Stimulated activated CD4-positive, alpha-beta T cell treated with anti-CD3 and anti-CD28 coated beads, Interleukin-4, amount 100 ng/mL, for 1 hour (primary cell): Measurements from ENCODE around the gene CIT.

ENCODE experiments used
- DNase-seq: peaks from one replicate; pipeline ENCODE4 v3.0.0-alpha.2; 2020

Gene CIT

DNA sequence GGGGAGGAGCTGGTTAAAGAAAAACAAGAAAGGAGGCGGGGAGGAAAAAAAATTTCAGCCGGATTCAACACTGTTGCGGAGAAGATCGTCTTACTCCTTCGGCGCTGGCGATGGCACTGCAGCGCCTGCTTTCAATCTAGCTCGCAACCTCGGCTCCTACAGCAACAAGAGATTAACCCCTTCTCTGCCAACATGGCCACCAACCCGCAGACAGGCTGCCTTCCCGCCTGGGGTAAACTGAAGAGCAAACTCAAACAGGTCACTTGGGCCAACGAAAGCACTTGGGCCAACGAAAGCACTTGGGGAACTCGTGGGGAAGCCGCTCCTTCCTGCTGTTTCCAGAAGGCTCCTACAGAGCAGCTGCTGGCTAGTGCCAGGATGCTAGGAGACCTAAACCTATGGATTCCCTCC is 73.7 kb downstream of the CIT start:
- no peak for DNase-seq

DNA sequence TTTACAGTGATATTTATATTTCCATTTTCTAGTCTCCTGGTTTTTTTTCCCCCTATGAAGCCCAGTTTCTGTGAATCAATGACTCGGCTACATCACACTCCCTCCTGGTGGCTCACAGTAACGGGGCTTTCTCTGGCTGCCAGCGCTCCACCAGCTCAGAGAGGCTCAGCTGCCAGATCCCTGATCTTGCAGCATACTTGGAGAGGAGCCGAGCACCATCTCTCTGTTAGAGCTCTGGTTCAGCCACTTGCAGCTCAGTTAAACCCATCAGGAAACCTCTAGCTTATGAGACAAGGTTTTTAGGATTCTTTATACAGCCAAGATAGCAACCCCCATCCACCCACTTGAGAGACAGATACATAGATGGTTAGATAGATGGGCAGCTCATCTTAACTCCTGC is 74.6 kb downstream of the CIT start:
- no peak for DNase-seq

DNA sequence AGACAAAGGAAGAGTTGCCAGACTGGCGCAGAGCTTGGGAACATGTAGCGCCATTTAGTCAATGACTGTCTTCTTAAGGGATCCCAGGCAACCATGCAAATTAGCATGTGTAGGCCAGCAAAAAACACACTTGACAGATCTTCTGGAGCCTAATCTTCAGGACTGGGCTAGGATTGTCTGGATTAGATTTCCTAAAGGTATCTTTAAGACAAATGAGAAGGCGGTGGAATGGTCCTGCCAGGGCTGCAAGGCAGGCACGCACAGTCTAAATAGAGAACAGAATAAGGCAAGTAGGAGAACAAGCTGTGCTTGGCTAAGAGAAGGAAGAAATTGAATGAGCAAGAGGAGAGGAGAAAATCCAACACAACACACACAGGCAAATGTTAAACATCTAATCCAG is 80.0 kb downstream of the CIT start:
- DNase-seq, result no peak

DNA sequence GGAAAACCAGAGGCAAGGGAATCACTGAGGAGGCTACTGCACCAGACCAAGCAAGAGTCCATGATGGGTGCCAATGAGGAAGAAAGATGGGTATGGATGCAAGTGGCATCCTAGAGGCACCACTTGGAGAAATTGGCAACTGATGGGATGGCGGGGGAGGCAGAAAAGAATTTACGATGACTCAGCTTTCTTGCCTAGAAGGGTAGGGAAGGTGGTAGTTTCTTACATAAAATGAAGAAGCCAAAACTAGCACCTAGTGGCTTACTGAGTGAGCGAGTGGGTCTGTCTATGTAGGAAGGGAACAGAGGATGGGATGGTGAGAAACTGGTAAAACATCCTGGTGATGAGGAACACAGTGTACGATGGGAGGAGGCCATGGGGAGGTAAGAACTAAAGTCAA is 80.8 kb downstream of the CIT start:
- no peak for DNase-seq

DNA sequence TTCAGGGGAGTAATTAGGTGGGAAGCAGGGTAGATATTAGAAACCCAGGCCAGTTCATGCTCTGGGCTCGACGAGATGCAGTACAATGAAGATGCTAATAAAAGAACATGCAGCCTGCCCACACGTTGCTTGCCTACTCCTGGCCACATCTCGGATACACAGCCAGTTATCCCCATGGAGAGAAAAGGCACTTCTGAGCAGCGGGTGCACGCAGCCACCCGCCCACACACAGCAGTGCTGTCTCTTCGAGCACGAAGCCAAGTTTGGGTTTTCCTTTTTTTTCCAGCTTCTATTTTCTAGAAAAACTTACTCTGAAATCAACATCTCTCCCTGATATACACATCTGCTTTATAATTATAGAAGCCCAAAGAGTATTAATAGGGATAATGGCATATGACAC is 85.7 kb downstream of the CIT start:
- no peak for DNase-seq

DNA sequence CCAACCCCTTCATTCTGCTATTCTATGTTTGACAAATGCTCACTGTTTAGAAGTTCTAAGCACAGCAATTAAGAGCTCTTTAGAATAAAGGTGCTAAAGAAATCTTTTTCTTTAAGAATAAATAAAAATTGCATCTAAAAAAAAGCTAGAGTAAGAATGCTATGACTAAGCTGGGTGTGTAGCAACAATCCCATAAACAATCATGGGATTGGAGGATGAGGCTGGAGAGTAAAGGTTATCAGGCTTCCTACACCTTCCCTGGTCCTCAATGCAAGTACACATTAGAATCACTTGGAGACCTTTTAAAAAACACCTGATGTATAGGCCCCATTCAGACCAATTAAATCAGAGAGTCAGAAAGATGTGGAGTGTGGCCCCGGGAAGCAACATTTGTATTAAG is 88.3 kb downstream of the CIT start:
- DNase-seq, result no peak

DNA sequence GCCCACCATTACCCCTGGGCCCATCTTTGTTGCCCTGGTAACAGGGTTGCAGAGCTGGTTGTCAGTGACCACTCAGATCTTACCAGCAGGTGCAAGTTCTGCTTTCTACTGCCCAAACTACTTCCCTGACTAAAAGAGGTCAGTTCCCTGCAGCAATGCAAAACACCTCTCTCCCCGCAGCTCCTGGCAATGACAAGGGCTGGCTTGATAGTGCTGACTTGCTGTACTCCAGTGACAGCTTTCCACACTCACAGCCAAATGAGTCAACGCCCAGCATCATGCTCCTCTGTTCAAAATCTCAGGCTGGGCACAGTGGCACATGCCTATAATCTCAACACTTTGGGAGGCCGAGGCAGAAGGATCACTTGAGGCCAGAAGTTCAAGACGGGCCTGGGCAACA is 90.6 kb downstream of the CIT start:
- DNase-seq, result no peak

DNA sequence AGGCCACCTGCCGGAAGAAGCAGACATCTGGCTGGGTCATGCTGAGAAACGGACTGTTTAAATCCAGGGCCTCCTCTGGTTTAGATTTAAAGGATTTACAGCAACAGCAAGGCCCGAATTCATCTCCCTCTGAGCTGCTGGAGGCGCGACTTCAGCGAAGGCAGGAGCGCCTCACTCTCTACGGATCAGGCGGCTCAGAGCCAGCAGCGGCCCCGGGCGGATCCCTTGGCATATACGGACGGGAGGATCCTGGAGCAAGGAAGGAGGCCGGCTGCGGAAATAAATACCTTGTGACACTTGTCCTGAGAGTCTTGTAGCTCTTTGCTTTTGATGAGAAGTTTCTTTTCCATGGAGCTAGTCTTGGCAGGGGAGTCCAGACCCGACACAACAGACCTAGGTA is 92.4 kb downstream of the CIT start:
- DNase-seq, result no peak

DNA sequence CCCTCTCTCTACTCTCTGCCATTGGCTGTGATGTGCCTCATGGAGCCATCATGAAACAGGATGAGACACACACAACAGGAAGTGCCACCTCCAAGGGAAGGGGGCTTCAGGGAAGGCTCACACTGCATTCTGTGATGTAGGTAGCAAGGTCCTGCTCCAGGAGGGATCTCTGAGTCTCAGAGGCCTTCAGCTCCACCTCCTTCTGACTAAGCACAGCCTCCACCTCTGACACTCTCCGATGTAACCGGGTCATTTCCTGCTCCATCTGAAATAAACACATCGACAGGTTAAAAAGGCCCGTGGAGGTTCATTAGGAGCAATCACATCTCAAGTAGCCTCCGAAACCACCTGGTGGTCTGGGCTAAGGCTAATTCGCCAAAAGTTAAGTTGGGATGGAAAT is 93.3 kb downstream of the CIT start:
- DNase-seq, result no peak

DNA sequence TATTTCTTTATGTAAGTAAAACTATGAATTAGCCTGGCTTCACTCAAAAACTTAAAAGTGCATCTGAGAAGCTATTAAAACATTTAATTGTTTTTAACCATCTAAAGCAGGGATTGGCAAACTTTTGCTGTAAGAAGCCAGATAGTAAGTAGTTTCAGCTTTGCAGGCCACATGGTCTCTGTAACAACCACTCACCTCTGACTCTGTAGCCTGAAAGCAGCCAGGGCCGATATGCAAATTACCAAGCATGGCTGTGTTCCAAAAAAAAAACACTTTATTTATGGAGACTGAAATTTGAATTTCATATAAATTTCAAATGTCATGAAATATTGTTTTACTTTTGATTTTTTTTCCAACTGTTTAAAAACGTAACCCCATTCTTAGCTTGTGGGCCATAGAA is 95.3 kb downstream of the CIT start:
- DNase-seq, result no peak

DNA sequence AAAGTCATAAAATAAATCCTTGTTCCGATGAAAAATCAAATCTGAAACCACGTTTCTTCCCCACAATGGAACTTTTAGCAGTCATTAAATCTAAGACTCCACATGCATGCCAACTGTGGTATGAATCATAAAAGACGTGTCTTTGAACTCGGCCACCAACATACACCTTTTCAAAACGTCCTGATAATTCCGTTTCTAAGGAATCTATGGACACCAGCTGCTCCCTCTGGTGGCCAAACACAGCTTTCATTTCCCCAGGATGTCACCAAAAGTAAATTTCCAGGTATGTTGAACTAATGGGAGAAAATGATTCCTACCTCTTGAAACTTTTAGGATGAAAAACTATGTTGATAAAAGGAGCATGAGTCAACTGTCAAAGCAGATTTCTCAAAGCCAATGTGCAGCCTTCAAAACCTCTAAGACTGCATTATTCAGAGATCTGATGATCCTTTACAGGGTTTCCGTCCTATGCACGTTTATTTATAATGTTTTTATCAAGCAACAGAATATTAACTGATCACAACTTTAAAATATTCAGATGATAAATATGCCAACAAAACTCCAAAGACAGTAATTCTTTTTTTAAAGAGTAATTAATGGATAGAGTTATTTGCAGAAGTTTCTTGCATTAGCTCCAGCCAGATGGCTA is 96.2 kb downstream of the CIT start:
- no peak for DNase-seq

DNA sequence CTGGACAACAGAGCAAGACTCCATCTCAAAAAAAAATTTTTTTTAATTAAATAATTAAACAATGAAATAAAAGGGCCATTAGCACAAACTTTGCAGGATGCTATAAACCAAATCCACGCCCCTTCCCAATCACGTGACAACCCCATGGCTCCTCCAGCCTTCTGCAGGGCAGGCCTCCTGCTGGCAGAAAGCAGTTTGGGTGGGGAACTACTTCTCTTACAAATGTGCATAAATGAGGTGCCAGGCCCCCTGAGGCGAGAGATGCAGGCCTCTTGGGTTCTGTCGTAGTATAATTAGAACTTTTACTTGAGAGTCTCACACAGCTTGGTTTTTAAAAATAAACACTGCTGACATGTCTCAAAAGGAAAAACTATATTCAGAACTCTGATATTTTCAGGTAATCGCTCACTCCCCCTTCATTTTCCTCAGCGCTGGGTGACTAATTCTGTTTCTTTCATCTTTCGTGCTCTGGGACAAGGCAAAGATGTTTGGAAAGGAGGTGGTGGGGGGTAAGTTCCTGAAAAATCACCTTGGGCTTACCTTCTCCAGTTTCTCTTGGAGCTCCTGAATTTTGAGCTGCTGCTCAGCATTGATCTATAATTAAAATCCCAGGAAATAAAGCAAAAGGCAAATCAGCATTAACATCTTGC is 101.7 kb downstream of the CIT start:
- no peak for DNase-seq

DNA sequence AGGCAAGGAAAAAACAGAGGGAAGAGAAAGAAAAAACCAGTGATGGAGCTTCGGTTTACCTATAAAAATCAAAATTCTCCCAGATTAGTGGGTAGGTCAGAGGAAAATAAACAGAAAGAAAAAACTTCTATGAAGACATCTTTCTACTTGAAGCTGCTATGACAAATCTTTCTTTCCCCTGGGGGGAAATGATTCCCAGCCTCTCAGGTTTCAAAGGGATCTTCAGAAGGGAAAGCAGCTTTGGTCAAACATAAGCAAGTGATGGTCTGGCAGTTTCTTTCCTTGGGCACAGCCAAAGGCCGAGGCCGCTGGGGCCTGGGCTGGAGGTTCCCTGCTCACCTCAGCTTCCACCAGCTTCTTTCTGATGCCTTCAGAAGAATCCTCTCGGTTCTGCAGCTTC is 104.7 kb downstream of the CIT start:
- DNase-seq, result no peak

DNA sequence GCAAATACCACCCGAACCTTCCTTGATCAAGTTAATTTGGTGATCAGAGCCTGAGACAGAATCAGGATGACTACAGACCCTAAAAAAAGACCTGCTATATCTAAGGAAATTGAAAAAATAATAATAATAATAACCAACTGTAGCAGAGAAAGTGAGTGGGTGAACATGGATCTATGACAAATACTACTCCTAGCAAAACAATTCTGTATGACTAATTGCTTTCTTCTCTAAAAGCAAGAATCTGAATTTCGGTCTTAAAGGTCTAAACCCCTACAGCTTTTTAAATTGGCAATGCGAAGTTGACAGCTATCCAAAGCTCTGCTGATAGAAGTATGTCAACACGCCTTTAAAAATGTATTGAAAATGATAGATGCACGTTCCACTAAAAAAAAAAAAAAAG is 107.0 kb downstream of the CIT start:
- no peak for DNase-seq

DNA sequence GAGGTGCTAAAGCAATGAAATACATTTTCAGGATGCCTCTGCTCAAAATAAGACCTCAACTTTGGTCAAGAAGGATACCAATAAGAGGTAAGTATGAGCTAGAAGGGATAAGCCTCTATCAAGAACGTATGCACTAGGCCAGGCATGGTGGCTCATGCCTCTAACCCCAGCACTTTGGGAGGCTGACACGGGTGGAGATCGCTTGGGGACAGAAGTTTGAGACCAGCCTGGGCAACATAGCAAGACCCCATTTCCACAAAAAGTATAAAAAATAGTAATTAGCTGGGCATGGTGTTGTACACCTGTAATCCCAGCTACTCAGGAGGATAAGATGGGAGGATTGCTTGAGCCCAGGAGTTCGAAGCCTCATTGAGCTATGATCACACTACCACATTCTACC is 114.5 kb downstream of the CIT start:
- no peak for DNase-seq

DNA sequence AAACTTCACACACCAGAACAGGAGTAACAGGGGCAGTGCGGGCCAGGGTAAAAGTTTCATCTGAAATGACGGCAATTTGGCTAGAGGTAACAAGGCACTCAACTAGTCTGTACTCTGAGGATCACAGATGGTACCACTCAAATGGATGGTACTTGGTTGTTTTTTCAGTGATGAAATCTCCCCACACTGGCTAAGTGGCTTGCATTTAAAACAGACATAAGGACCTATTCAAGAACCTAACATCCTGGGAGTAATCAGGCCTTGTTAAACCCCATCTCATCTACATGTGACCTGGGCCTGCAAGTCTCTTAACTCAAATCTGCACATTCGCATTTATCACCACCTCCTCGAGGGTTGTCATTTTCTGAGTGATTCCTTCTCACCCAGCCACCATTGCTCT is 118.4 kb downstream of the CIT start:
- DNase-seq, result no peak

DNA sequence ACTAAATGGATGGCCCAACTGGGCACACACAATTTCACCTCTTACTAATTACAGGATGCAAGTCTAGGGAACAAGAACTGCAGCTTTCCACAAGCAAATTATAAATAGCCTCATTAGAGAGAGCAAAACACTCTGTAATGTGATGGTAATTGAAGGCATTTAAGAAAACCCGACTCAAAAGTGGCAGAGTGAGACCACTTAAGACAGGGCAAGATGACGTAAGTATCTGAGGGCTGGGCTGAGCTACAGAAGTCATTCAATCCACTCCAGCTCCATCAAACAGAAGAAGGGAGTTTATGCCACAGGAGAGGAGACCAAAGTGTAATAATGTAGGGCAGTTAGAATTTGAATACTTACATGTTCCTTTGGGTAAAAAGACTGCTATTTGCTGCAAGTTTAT is 118.9 kb downstream of the CIT start:
- no peak for DNase-seq

DNA sequence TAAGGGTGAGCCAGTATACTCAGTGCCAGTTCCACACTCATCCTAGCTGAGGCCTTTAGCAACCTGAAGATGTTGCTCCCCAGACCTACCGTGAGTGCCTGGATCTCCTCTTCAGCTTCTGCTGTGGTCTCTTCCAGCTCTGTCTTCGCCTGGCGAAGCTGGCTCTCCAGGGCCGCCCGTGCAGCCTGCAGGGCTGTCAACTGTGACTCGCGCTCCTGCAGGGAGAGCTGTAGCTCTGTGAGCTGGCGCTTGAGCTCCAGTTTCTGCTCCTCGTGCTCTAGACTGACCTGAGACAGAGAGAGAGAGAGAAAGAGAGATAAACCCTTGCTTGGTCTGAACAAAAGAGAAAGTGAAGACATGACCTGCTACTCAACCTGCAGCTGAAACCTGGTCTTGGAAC is 125.2 kb downstream of the CIT start:
- DNase-seq, result no peak

DNA sequence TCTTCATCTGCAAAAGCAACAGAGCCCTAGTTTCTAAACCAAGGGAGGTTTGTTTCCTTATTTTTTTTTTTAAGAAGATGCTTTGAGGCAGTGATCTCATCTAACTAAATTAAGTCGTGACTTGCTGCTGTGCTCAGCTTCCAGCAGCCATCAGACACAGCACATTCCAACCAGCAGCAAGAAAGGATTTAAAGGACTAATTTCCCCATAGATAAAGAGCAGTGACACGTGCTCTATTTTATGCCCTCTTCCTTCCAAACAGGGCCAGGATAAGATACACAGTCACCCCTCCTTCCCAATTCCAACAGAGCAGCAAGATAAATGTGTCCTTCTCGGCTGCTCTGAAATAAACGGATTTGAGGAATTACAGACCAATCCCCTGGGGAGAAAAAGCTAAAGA is 127.5 kb downstream of the CIT start:
- DNase-seq, result no peak

DNA sequence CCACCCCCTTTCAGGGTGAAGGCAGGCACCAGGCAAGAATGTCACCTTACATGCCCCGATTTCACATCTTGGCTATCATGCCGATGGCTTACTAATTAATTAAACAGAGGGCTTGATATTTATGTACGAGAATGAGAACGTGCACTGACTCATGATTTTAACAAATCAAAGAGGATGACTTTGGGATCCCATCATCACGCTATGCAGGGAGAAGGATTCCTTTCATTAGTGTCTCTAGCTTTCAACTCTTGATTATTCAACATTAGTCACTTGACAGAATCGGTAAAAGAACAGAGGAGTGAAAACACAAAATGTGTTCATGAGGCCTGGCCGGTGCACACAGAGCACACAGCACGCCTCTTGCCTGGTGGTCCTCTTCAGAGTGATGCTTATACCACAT is 128.6 kb downstream of the CIT start:
- DNase-seq, result no peak

DNA sequence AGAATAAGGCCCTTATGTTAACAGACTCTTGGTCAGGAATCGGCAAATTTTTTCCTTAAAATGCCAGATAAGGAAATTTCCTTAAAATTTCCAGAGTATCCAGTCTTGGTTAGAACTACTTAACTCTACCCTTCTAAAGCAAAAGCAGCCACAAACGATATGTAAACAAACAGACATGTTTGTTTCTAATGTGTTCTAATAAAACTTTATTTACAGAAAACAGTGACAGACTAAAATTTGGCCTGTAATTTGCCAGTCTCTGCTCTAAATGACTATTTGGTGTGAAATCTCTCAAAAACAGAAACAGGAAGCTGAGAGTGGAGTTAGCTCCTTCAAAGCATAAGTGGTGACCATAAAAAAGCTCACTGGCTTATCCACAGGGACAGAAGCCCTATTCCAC is 131.0 kb downstream of the CIT start:
- no peak for DNase-seq

DNA sequence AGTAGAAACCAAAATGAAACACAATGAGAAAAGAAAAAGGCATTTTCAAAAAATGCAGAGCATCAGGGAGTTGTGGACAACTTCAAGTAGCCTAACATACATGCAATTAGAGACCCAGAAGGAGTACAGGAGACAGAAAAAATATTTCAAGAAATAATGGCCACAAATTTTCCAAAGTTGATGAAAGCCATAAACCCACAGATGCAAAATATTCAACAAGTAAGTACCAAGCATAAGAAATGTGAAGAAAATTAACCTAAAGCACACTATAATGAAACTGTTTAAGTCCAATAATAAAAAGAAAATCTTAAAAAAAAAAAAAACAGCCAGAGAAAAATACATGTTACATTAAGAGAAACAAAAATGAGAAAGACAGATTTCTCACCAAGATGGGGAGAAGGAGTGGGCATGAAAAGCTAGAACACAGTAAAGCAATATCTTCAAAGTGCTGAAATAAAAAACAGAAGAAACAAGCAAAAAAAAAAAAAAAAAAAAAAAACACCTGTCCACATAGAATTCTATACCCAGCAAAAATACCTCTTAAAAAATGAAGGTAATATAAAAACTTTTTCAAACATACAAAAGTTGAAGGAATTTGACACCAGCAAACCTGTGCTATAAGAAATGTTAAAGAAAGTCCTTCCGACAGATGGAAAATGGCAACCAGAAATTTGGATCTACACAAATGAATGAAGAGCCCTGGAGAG is 132.1 kb downstream of the CIT start:
- no peak for DNase-seq

DNA sequence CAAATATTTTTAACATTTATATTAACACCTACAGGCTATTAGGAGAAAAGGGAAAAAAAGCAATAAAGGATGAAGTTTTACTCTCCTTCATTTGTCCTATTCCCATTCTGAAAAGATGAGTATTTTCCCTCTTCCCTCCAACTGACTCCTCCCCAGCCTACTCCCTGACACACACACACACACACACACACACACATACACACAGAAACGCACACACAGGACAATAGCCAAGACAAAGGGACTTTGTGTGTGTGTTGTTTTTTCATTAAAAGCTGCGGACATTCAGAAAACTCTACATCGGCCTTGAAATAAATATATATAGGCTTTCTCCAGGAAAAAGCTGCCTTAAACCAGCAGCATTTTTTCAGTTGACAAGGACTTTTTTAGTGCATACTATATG is 134.4 kb downstream of the CIT start:
- no peak for DNase-seq

DNA sequence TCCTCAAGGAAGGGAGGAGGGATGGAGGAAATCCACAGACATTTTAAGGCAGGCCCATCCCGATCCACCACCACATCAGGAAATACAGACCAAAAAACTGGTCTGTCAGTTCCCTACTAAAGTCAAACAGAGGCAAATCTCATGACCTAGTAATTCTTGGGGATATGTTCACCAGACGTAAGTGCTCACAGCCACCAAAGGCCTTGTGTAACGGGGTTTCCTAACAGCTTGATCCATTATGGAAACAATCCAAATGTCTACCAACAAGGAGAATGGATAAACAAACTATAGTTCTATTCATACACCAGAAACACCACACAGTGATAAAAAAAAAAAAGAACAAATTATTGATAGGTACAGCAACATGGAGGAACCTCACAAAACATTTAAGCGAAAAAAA is 136.3 kb downstream of the CIT start:
- no peak for DNase-seq

DNA sequence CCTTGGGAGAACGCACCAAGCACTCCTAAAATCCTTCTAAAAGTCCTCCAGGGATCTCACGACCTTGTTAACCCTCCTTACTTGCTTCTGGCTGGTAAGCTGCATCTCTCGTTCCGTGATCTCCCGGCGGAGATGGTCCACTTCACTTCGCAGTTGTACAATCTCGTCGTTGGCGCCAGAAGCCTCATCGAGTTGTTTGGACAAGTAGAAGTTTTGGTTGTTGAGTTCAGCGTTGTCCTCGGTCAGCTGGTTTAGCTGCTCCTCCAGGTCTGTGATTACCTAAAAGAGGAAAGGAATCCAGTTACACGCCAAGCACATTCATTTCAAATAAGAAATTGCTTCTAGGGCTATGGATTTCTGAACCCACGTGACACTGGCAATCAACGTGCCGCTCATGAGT is 142.0 kb downstream of the CIT start:
- no peak for DNase-seq
